Karpas-422 (cell line): ENCODE measurements around the gene OR6K6. TPM values are rescaled to one million over a fixed set of nuclear protein-coding genes. Genes with fewer than 3 reads are reported as not detected.

Source experiments
- DNase-seq: peaks from one replicate; pipeline ENCODE4 v3.0.0-alpha.2; 2015
- H2AFZ ChIP-seq: fragments of 200-600 bp; sonication (generic); 2 replicates; pipeline ENCODE4 v1.6.1; 2014; ENCODE audit warnings: antibody characterized with exemption, low read length, mixed read lengths
- H3K27ac ChIP-seq: fragments of 200-600 bp; sonication (generic); 2 replicates; pipeline ENCODE4 v1.5.1; 2014; ENCODE audit warnings: mild to moderate bottlenecking, low read length, moderate library complexity
- H3K27me3 ChIP-seq: fragments of 200-600 bp; sonication (generic); 2 replicates; pipeline ENCODE4 v1.6.1; 2014; ENCODE audit warnings: low read length, mixed read lengths
- H3K36me3 ChIP-seq: fragments of 200-600 bp; sonication (generic); 2 replicates; pipeline ENCODE4 v1.6.1; 2014; ENCODE audit warnings: low read length, mixed read lengths; ENCODE audit not compliant: insufficient read depth
- H3K4me1 ChIP-seq: fragments of 200-600 bp; sonication (generic); 2 replicates; pipeline ENCODE4 v1.6.1; 2014; ENCODE audit warnings: mild to moderate bottlenecking, low read length, mixed read lengths
- H3K4me2 ChIP-seq: fragments of 200-600 bp; sonication (generic); 2 replicates; pipeline ENCODE4 v1.6.1; 2014; ENCODE audit warnings: low read length, low read depth, mild to moderate bottlenecking; ENCODE audit not compliant: poor library complexity, severe bottlenecking
- H3K4me3 ChIP-seq: fragments of 200-600 bp; sonication (generic); 2 replicates; pipeline ENCODE4 v1.5.1; 2014; ENCODE audit warnings: mild to moderate bottlenecking, antibody characterized with exemption, low read length, mixed read lengths
- H3K79me2 ChIP-seq: fragments of 200-600 bp; sonication (generic); 2 replicates; pipeline ENCODE4 v1.6.1; 2014; ENCODE audit warnings: mild to moderate bottlenecking, low read length, mixed read lengths
- H3K9ac ChIP-seq: fragments of 200-600 bp; sonication (generic); 2 replicates; pipeline ENCODE4 v1.6.0; 2014; ENCODE audit warnings: low read length
- H3K9me2 ChIP-seq: fragments of 200-600 bp; sonication (generic), shearing (Covaris generic); replicated peaks from 2 replicates; pipeline ENCODE4 v1.6.0; 2014; ENCODE audit warnings: mild to moderate bottlenecking, low read length, moderate library complexity; ENCODE audit not compliant: insufficient read depth
- H3K9me3 ChIP-seq: fragments of 300-700, 200-600 bp; sonication (generic); 2 replicates; pipeline ENCODE4 v1.6.1; 2014; ENCODE audit warnings: low read length, mixed read lengths
- H4K20me1 ChIP-seq: fragments of 200-600 bp; sonication (generic); 2 replicates; pipeline ENCODE4 v1.6.1; 2014; ENCODE audit warnings: mild to moderate bottlenecking, antibody characterized with exemption, low read length, low read depth; ENCODE audit not compliant: insufficient read depth
- total RNA-seq: library from RNA; depleted of rRNA; stranded (reverse); fragments of >200 nt; shearing (Covaris generic); gene quantifications from 2 replicates; pipeline ENCODE4 v1.2.3, GENCODE V29; 2014; ENCODE audit warnings: low replicate concordance

OR6K6 gene
- total RNA-seq, 1 experiment from 2014 or later = not detected

DNA sequence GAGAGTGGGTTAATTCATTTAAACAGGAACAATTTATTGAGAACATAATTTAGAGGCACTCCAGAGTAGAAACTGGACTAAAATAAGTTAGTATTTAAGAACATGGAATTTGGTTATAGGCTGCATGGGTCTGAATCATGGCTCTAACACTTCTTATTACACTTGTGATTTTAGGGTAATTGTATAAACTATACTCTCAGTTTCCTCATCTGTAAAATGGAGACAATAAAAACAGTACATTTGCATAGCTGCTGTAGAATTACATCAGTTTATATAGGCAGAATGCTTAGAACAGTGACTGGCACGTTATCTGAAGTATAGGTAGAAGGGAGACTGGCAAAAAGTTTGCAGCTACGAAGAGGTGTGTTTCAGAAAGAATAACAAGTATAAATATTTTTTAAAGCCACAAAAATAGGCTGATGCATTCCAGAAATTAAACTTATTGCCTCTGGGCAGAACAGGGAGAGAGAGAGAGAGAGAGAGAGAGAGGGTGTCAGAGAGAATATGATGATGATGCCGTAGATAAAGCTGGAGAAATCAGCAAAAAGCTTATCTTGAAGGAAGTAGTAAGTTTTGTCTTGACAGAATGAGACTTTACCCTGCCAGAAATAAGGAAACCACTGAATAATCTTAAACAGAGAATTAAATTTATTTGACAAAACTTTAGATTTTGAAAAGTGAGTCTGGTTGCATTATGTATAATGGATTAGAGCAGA lies 25.9 kb upstream of the OR6K6 start:
- H3K36me3 ChIP-seq = no peaks in the 10 kb centered on the region
- no peak overlapping the region for H3K9ac ChIP-seq
- H3K4me2 ChIP-seq = no peak overlapping the region
- H4K20me1 ChIP-seq = no peaks in the 10 kb centered on the region
- no peaks in the 10 kb centered on the region for H3K9me2 ChIP-seq
- no peaks in the 10 kb centered on the region for H3K4me1 ChIP-seq
- H3K9me3 ChIP-seq = no peaks in the 10 kb centered on the region
- H3K27me3 ChIP-seq = no peaks in the 10 kb centered on the region
- no peak for DNase-seq
- H3K27ac ChIP-seq = no peak overlapping the region
- H2AFZ ChIP-seq = no peak overlapping the region
- H3K4me3 ChIP-seq = no peak overlapping the region
- no peaks in the 10 kb centered on the region for H3K79me2 ChIP-seq

DNA sequence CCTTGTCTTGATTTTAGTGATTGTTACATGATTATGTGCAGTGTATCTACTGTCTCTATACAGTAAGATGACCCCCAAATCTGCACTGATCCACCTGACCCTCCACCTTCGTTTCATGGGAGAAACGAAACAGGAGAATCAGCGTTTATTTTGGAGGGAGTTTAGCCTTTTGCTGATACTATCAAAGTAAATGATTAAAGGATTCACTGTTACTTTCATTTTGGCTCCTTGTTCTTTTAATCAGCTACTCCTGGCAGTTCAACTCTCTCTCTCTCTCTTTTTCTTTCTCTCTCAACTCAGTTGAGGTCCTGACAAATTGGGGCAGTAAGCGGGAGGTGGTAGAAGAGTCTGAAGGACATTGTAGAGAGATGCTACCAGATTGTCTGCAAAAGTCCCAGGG lies 24.1 kb upstream of the OR6K6 start:
- H3K4me2 ChIP-seq = no peak overlapping the region

DNA sequence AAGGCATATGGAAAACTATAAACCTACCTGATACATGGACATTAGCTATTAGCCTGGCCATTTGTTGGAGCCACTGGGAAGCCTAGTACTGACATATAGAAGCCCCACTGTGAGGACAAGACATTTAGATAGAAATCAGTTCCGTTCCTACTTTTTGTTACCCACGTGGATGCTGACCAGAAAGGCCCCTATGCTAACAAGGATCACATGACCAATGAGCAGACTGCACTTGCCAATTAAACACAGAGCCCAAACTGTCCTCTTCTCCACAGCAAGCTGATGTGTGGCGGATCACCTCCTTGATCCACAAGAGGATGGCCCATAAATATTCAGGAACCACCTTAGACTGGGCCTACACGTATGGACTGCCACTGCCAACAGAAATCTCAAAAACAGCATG lies 22.8 kb upstream of the OR6K6 start:
- no peak overlapping the region for H3K4me3 ChIP-seq
- H3K9me2 ChIP-seq = no peaks in the 10 kb centered on the region
- no peaks in the 10 kb centered on the region for H4K20me1 ChIP-seq
- H3K36me3 ChIP-seq = no peaks in the 10 kb centered on the region
- H3K4me2 ChIP-seq = no peak overlapping the region
- H3K27me3 ChIP-seq = no peaks in the 10 kb centered on the region
- no peak overlapping the region for H2AFZ ChIP-seq
- H3K9ac ChIP-seq = no peak overlapping the region
- H3K27ac ChIP-seq = no peak overlapping the region
- peaks cover 5% of the 10 kb centered on the region; the same call in 1 of the 2 replicates for H3K4me1 ChIP-seq
- no peak for DNase-seq
- H3K9me3 ChIP-seq = no peaks in the 10 kb centered on the region
- no peaks in the 10 kb centered on the region for H3K79me2 ChIP-seq

More for the DNA sequence above, 24.1 kb upstream of the OR6K6 start:
- H2AFZ ChIP-seq = no peak overlapping the region
- no peaks in the 10 kb centered on the region for H4K20me1 ChIP-seq
- no peaks in the 10 kb centered on the region for H3K79me2 ChIP-seq
- no peaks in the 10 kb centered on the region for H3K9me2 ChIP-seq
- H3K27ac ChIP-seq = no peak overlapping the region
- H3K4me1 ChIP-seq = no peaks in the 10 kb centered on the region
- no peak overlapping the region for H3K4me3 ChIP-seq
- DNase-seq = no peak
- H3K27me3 ChIP-seq = no peaks in the 10 kb centered on the region
- no peaks in the 10 kb centered on the region for H3K9me3 ChIP-seq
- H3K36me3 ChIP-seq = no peaks in the 10 kb centered on the region
- no peak overlapping the region for H3K9ac ChIP-seq

DNA sequence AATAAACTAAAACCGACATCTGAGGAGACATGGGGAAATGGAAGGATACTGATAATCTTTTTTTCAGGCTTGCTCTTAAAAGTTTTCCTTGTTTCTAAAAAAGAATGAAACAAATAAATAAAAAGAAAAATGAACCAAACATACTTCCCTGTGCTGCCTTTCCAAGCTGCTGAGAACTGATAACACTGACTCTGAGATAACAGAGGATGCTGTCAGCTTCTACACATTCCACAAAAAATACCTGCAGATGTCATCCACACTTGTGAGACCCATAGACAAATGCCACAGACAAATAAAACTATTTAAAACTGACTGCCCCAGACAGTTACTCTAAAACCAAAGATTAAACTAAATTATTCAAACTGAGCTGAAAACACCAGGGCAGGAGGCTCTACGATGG lies 22.0 kb upstream of the OR6K6 start:
- Histone ChIP-seq H3K9ac (no peak overlapping the region), H3K4me1 (peaks cover 5% of the 10 kb centered on the region; the same call in 1 of the 2 replicates), H2AFZ (no peak overlapping the region), H3K4me3 (no peak overlapping the region), H3K36me3 (no peaks in the 10 kb centered on the region), H4K20me1 (no peaks in the 10 kb centered on the region), H3K79me2 (no peaks in the 10 kb centered on the region), H3K4me2 (no peak overlapping the region), H3K27ac (no peak overlapping the region), H3K9me3 (no peaks in the 10 kb centered on the region), H3K9me2 (no peaks in the 10 kb centered on the region), H3K27me3 (no peaks in the 10 kb centered on the region)
- DNase-seq = no peak

DNA sequence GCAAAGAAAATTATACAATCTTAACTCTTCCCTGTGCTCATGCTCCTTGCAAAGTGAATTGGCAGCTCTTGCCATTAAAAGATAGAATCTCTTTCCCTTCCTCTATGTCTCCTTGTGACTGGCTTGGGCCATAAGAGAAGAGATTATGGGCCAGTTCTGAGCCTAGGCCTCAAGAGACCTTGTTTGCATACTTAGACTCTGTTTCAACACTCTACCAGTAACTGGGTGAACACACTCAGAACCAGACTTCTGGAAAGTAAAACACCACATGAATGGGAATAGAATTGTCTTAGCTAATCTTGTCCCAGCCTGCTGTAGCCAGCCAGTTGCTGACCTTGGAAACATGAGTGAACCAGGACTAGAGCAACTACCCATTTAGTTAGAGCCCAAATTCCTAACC lies 18.7 kb upstream of the OR6K6 start:
- Histone ChIP-seq H3K27ac (no peak overlapping the region), H3K9me3 (no peaks in the 10 kb centered on the region), H3K27me3 (no peaks in the 10 kb centered on the region), H3K4me2 (no peak overlapping the region), H3K79me2 (no peaks in the 10 kb centered on the region), H2AFZ (no peak overlapping the region), H3K9ac (no peak overlapping the region), H3K9me2 (no peaks in the 10 kb centered on the region), H3K4me3 (no peak overlapping the region), H4K20me1 (no peaks in the 10 kb centered on the region), H3K36me3 (no peaks in the 10 kb centered on the region), H3K4me1 (peaks cover 5% of the 10 kb centered on the region; the same call in 1 of the 2 replicates)
- DNase-seq = no peak

DNA sequence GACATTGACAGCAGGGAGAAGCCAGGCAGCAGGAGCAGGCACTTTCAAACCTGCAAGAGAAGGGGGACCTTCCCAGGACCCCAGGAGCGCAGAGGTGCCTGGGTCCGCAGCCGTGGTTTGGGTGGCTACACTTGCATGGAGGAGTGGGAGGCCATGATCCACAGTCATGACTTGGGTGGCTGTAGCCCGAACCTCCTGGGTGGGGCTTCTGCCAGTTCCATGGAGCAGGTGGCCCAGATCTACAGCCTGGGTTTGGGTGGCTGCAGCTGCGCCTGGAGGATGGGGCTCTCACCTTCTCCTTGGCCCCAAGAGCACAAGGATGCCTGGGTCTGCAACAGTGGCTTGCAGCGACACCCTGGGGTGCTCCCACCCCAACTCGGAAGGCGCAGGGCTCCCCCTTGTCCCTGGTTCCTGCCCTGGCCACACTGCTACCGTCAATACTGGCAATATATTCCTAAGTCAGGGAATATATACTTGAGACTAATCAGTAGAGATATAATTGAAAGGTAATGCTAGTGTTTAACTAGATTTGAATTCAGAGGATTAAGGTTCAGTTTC lies 2.3 kb upstream of the OR6K6 start:
- no peak overlapping the region for H3K4me3 ChIP-seq
- no peak overlapping the region for H3K27ac ChIP-seq
- no peaks in the 10 kb centered on the region for H3K27me3 ChIP-seq
- DNase-seq = no peak
- no peak overlapping the region for H2AFZ ChIP-seq
- H3K9me3 ChIP-seq = no peaks in the 10 kb centered on the region
- no peaks in the 10 kb centered on the region for H4K20me1 ChIP-seq
- H3K9ac ChIP-seq = no peak overlapping the region
- H3K4me2 ChIP-seq = no peak overlapping the region
- H3K4me1 ChIP-seq = no peaks in the 10 kb centered on the region
- H3K36me3 ChIP-seq = no peaks in the 10 kb centered on the region
- H3K79me2 ChIP-seq = no peaks in the 10 kb centered on the region
- no peaks in the 10 kb centered on the region for H3K9me2 ChIP-seq

DNA sequence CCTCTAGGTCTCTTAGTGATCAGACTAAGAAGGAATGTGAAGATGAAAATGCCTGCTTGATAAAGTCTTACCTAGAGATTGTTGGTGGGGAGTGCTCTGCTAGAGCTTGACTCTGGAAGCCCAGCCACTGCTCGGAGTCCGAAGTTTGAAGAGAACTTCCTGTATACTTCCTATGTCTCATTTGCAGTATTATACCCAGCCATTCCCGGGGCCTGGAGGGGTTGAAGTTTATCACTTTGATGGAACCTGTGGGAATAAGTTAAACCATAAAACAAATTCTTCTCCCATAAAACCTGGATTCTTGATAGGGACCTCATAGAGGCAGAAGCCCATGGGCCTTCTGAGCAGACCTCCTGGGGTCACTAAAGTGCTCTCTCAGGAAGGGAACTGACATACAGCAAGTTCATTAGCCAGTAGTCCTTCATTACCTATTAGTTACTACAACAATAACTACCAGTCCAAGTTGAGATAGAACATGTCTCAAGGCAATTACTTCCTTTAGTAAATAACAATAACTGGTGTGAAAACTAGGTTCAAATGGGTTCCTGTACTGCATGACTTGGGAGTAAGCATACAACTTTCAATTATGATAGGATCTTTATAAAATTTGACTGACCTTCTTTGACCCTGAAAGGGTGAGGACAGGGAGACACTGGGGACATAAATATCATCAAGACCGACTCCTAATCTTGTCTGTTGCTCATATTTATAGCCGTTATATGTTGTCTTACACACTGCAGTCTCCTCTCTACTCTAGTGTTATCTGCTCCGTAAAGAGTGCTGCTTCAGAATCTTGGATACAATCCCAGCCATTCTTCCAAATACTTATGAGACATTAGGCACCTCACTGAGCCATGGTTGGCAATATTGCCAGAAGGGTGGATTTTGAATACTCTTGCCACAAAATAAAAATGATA lies 17.7 kb downstream of the OR6K6 start, which contains the start of gene OR6N1:
Gene OR6N1, minus strand, starts transcription at position 246 of the 917 bp plus-strand sequence. CDS start 5,513 bp downstream, outside the sequence.
- no peaks in the 10 kb centered on the region for H3K4me1 ChIP-seq
- H3K36me3 ChIP-seq = no peaks in the 10 kb centered on the region
- no peak for DNase-seq
- no peak within 1 kb of the TSS for H2AFZ ChIP-seq
- no peak within 1 kb of the TSS for H3K4me2 ChIP-seq
- H3K4me3 ChIP-seq = no peak within 1 kb of the TSS
- no peaks in the 10 kb centered on the region for H3K27me3 ChIP-seq
- no peaks in the 10 kb centered on the region for H3K9me3 ChIP-seq
- no peaks in the 10 kb centered on the region for H3K79me2 ChIP-seq
- H3K27ac ChIP-seq = no peak within 1 kb of the TSS
- H3K9ac ChIP-seq = no peak within 1 kb of the TSS
- H4K20me1 ChIP-seq = no peaks in the 10 kb centered on the region
- no peaks in the 10 kb centered on the region for H3K9me2 ChIP-seq

DNA sequence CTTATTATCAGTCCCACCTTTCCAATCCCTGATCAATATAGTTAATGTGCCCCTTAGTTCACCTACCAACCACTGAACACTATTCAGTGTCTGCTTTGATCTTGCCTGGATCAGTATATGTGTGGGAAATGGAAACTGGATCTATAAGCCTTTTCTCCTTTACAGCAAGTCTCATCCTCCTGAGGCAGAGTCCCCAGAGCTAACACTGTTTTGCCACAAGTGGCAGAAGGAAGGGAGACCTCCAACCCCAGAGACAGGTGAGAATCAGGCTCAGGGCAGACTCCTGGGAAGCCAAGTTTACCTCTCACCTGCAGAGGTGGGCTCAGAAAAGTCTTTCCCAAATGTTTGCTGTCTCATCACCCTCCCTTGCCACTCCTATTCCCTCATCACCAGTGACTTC lies 26.6 kb downstream of the OR6K6 start, which contains the start of gene OR6N2:
Gene OR6N2, minus strand, starts transcription at position 101 of the 400 bp plus-strand sequence. CDS start 3,569 bp downstream, outside the sequence.
- Histone ChIP-seq H3K79me2 (no peaks in the 10 kb centered on the region), H3K9me2 (no peaks in the 10 kb centered on the region), H3K4me1 (no peaks in the 10 kb centered on the region), H3K9me3 (no peaks in the 10 kb centered on the region), H3K9ac (no peak within 1 kb of the TSS), H3K4me3 (no peak within 1 kb of the TSS), H4K20me1 (no peaks in the 10 kb centered on the region), H2AFZ (no peak within 1 kb of the TSS), H3K27ac (no peak within 1 kb of the TSS), H3K27me3 (no peaks in the 10 kb centered on the region), H3K36me3 (no peaks in the 10 kb centered on the region), H3K4me2 (no peak within 1 kb of the TSS)
- DNase-seq = no peak
